ENCODE data around the gene TERB1.

TERB1 gene

GRCh38 chr16:66713076-66713475, 88.3 kb downstream of the TERB1 start:
- Histone ChIP-seq H3K9ac (ENCODE audit: low read depth in 1 of 2, low read length in 2 of 2) (no peak overlapping the region), H3K4me3 (ENCODE audit: low read depth in 1 of 2, low read length in 2 of 2) (no peak overlapping the region), H3K27me3 (ENCODE audit: control insufficient read depth in 1 of 2, insufficient read depth in 2 of 2, low read length in 2 of 2) (no peaks in the 10 kb centered on the region), H3K4me1 (ENCODE audit: control insufficient read depth in 1 of 2, insufficient read depth in 2 of 2, low read length in 2 of 2) (peaks cover 11 to 17% of the 10 kb centered on the region in 2 donors), H3K36me3 (ENCODE audit: control insufficient read depth in 1 of 2, insufficient read depth in 2 of 2, low read length in 2 of 2) (peaks cover 0 to 2% of the 10 kb centered on the region in 2 donors), H3K27ac (ENCODE audit: low read depth, low read length) (no peak overlapping the region), H3K9me3 (ENCODE audit: control insufficient read depth in 1 of 2, low read length in 2 of 2) (no peaks in the 10 kb centered on the region)

GRCh38 chr16:66712512-66712911, 88.9 kb downstream of the TERB1 start:
- H3K9me3 ChIP-seq (ENCODE audit: control insufficient read depth in 1 of 2, low read length in 2 of 2) = no peaks in the 10 kb centered on the region

GRCh38 chr16:66711581-66711980, 89.8 kb downstream of the TERB1 start:
- Histone ChIP-seq H3K4me1 (ENCODE audit: control insufficient read depth in 1 of 2, insufficient read depth in 2 of 2, low read length in 2 of 2) (peaks cover 12 to 19% of the 10 kb centered on the region in 2 donors), H3K27ac (ENCODE audit: low read depth, low read length) (no peak overlapping the region), H3K36me3 (ENCODE audit: control insufficient read depth in 1 of 2, insufficient read depth in 2 of 2, low read length in 2 of 2) (no peaks in the 10 kb centered on the region), H3K9me3 (ENCODE audit: control insufficient read depth in 1 of 2, low read length in 2 of 2) (no peaks in the 10 kb centered on the region), H3K4me3 (ENCODE audit: low read depth in 1 of 2, low read length in 2 of 2) (no peak overlapping the region), H3K27me3 (ENCODE audit: control insufficient read depth in 1 of 2, insufficient read depth in 2 of 2, low read length in 2 of 2) (no peaks in the 10 kb centered on the region), H3K9ac (ENCODE audit: low read depth in 1 of 2, low read length in 2 of 2) (no peak overlapping the region)

More at GRCh38 chr16:66712512-66712911, 88.9 kb downstream of the TERB1 start:
- H3K27me3 ChIP-seq (ENCODE audit: control insufficient read depth in 1 of 2, insufficient read depth in 2 of 2, low read length in 2 of 2) = no peaks in the 10 kb centered on the region
- peaks cover 11 to 17% of the 10 kb centered on the region in 2 donors for H3K4me1 ChIP-seq (ENCODE audit: control insufficient read depth in 1 of 2, insufficient read depth in 2 of 2, low read length in 2 of 2)
- H3K27ac ChIP-seq (ENCODE audit: low read depth, low read length) = no peak overlapping the region
- no peak overlapping the region for H3K4me3 ChIP-seq (ENCODE audit: low read depth in 1 of 2, low read length in 2 of 2)
- H3K36me3 ChIP-seq (ENCODE audit: control insufficient read depth in 1 of 2, insufficient read depth in 2 of 2, low read length in 2 of 2) = no peaks in the 10 kb centered on the region
- no peak overlapping the region for H3K9ac ChIP-seq (ENCODE audit: low read depth in 1 of 2, low read length in 2 of 2)

- Histone ChIP-seq H3K4me1 (ENCODE audit: control insufficient read depth in 1 of 2, insufficient read depth in 2 of 2, low read length in 2 of 2) (peaks cover 7 to 12% of the 10 kb centered on the region in 2 donors), H3K4me3 (ENCODE audit: low read depth in 1 of 2, low read length in 2 of 2) (peak overlapping the region in 1 of 2 donors; percentile 3), H3K27me3 (ENCODE audit: control insufficient read depth in 1 of 2, insufficient read depth in 2 of 2, low read length in 2 of 2) (no peaks in the 10 kb centered on the region), H3K27ac (ENCODE audit: low read depth, low read length) (peak overlapping the region; percentile 53), H3K9ac (ENCODE audit: low read depth in 1 of 2, low read length in 2 of 2) (no peak overlapping the region), H3K36me3 (ENCODE audit: control insufficient read depth in 1 of 2, insufficient read depth in 2 of 2, low read length in 2 of 2) (no peaks in the 10 kb centered on the region), H3K9me3 (ENCODE audit: control insufficient read depth in 1 of 2, low read length in 2 of 2) (no peaks in the 10 kb centered on the region)
Observed at GRCh38 chr16:66706506-66706880, 94.9 kb downstream of the TERB1 start.

- Histone ChIP-seq H3K27ac (ENCODE audit: low read depth, low read length) (no peak overlapping the region), H3K4me1 (ENCODE audit: control insufficient read depth in 1 of 2, insufficient read depth in 2 of 2, low read length in 2 of 2) (peaks cover 7 to 12% of the 10 kb centered on the region in 2 donors), H3K27me3 (ENCODE audit: control insufficient read depth in 1 of 2, insufficient read depth in 2 of 2, low read length in 2 of 2) (no peaks in the 10 kb centered on the region), H3K36me3 (ENCODE audit: control insufficient read depth in 1 of 2, insufficient read depth in 2 of 2, low read length in 2 of 2) (no peaks in the 10 kb centered on the region), H3K4me3 (ENCODE audit: low read depth in 1 of 2, low read length in 2 of 2) (peak overlapping the region in 1 of 2 donors; percentile 3), H3K9me3 (ENCODE audit: control insufficient read depth in 1 of 2, low read length in 2 of 2) (no peaks in the 10 kb centered on the region), H3K9ac (ENCODE audit: low read depth in 1 of 2, low read length in 2 of 2) (no peak overlapping the region)
Observed at GRCh38 chr16:66705790-66706505, 95.4 kb downstream of the TERB1 start.
